Duodenal mucosa (tissue), 2 donors: ENCODE data around the gene SYNM.

Experiments used
- H3K27ac ChIP-seq: one replicate; pipeline ENCODE4 v1.7.0; 2013; ENCODE audit warnings: low read depth, low read length
- H3K27me3 ChIP-seq, 2 donors: one replicate each; pipeline ENCODE4 v1.7.0; 2013; ENCODE audit warnings: low read length in 2 of 2, control low read depth in 1 of 2; ENCODE audit not compliant: insufficient read depth in 2 of 2, control insufficient read depth in 1 of 2
- H3K36me3 ChIP-seq, 2 donors: one replicate each; pipeline ENCODE4 v1.7.0; 2013; ENCODE audit warnings: low read length in 2 of 2, control low read depth in 1 of 2; ENCODE audit not compliant: insufficient read depth in 2 of 2, control insufficient read depth in 1 of 2
- H3K4me1 ChIP-seq, 2 donors: one replicate each; pipeline ENCODE4 v1.7.0; 2013; ENCODE audit warnings: low read length in 2 of 2, control low read depth in 1 of 2; ENCODE audit not compliant: insufficient read depth in 2 of 2, control insufficient read depth in 1 of 2
- H3K4me3 ChIP-seq, 2 donors: one replicate each; pipeline ENCODE4 v1.7.0; 2013; ENCODE audit warnings: low read length in 2 of 2, low read depth in 1 of 2
- H3K9ac ChIP-seq, 2 donors: one replicate each; pipeline ENCODE4 v1.7.0; 2013; ENCODE audit warnings: low read length in 2 of 2, low read depth in 1 of 2
- H3K9me3 ChIP-seq, 2 donors: one replicate each; pipeline ENCODE4 v1.7.0; 2013; ENCODE audit warnings: low read length in 2 of 2, control low read depth in 1 of 2; ENCODE audit not compliant: control insufficient read depth in 1 of 2

The SYNM gene

DNA sequence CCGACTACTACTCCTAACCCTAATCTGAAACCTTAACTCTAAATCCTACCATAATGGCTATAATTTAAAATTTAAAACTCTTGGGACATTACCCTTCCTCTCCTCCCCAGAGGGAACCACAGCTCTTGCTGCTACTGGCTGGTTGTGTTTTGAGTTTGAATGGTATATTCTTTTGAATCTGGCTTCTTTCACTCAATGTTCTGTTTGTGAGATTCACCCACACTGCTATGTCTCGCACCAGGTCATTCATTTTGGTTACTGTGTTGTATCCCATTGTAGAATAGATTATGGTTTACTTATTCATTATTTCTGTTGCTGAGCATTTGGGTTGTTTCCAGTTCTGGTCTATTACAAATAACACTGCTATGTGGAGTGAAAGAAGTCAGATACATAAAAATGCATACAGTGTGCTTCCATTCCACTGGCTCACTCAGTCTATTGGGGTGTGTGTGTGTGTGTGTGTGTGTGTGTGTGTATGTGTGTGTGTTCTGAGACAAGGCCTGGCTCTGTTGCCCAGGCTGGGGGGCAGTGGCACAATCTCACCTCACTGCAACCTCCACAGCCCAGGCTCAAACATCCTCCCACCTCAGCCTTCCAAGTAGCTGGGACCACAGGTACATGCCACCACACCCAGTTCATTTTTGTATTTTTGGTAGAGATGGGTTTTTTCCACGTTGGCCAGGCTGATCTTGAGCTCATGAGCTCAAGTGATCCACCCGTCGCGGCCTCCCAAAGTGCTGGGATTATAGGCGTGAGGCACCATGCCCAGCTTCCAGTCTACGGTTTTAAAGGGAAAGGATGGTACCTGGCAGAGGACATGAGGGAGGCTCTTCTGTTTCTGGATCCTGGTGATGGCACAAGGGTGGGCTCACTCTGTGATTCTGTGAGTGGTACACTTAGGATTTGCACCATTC, 19.2 kb upstream of the SYNM start:
- Histone ChIP-seq H3K36me3 (no peaks in the 10 kb centered on the region), H3K27ac (no peak overlapping the region), H3K4me1 (no peaks in the 10 kb centered on the region), H3K4me3 (no peak overlapping the region), H3K27me3 (no peaks in the 10 kb centered on the region), H3K9ac (no peak overlapping the region), H3K9me3 (no peaks in the 10 kb centered on the region)

DNA sequence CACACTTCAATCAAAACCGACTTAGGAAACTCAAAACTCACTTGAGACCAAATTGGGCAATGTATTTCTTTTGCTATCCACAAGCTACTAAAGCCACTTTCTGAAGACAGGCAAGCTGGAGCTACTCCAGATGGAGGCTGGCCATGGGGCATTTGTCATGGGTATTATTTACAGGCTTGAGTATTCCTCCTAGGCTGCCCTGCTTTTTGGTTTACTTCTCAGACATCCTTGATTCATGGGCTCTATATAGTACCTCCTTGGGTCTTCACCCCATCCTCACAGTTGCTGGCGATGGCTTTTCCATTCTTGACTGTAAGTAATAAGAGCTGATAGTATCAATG, 18.6 kb upstream of the SYNM start:
- Histone ChIP-seq H3K4me1 (no peaks in the 10 kb centered on the region), H3K9me3 (no peaks in the 10 kb centered on the region), H3K36me3 (no peaks in the 10 kb centered on the region), H3K9ac (no peak overlapping the region), H3K27ac (no peak overlapping the region), H3K4me3 (no peak overlapping the region), H3K27me3 (no peaks in the 10 kb centered on the region)

DNA sequence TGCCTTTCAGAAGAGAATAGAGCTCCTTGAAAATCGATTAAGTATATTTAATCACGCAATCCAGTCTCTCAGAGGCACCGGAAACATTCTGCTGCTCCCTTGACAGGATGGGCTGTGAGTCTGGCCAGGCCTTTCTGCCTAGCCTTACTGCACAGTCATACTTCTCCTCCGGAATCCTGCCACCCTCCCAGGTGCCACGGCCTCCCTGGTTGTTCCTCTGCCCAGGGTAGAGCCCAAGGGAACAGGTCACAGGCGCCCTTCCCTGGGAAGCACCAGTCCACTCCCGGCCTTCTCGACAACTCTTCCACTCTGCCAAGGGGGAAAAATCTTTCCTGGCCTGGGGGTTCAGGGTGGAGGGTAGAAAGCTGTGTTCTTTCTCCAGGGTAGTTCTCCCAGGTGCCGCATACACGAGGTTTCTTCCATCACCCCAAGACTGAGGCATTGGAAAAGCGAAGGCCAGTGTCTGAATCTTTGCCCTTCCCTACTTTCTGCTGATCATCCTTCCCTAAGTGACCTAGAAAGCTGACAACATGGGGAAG, 17.4 kb upstream of the SYNM start:
- no peaks in the 10 kb centered on the region for H3K9me3 ChIP-seq
- no peak overlapping the region for H3K27ac ChIP-seq
- H3K36me3 ChIP-seq, result no peaks in the 10 kb centered on the region
- H3K4me3 ChIP-seq, result no peak overlapping the region
- H3K9ac ChIP-seq, result no peak overlapping the region
- H3K4me1 ChIP-seq, result no peaks in the 10 kb centered on the region
- no peaks in the 10 kb centered on the region for H3K27me3 ChIP-seq

DNA sequence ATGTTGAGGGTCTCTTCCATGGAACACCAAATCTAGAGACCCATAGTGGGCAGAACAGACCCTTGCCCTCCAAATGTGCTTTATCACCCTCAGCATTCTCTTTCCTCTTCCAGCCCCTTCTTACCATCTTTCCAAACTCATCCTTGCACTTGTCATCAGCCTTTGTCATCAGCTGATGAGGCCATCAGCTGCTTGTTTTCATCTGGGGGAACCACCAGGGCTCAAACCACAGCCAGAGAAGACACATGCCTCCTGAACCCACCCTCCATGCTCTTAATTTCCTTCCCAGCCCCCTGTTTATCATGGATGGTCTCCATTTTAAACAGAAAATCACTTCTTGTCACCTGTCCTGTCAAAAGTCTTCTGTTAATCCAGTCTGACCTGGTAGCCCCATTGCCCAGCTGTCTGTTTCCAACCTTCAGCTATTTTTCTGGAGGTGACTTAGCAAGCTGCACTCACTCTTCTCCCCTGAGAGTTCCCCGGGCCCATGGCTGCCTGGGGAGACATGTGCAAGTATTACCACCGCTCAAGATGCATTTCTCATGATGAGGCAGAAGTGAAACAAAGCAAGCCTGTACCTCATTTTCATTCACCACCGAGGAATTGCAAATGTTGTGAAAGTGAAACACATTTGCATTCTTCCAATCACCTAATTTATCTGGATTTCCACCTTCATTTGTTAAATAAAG, 14.7 kb upstream of the SYNM start:
- no peaks in the 10 kb centered on the region for H3K9me3 ChIP-seq
- H3K27me3 ChIP-seq, result no peaks in the 10 kb centered on the region
- H3K4me3 ChIP-seq, result no peak overlapping the region
- no peaks in the 10 kb centered on the region for H3K36me3 ChIP-seq
- H3K9ac ChIP-seq, result no peak overlapping the region
- no peak overlapping the region for H3K27ac ChIP-seq
- no peaks in the 10 kb centered on the region for H3K4me1 ChIP-seq

DNA sequence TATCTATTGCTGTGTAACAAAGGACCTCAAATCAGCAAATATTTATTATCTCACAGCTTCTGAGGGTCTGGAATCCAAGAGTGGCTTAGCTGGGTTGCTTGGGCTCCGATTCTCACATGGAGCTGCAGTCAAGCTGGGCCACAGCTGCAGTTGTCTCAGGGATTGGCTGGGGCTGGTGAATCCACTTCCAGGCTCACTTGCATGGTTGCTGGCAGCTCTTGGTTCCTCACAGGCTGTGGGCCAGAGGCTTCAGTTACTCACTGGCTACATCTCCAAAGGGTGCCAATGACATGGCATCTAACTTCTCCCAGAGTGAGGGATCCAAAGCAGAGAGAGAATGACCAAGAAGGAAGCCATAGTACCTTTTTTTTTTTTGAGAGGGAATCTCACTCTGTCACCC, 13.9 kb upstream of the SYNM start:
- Histone ChIP-seq H3K36me3 (no peaks in the 10 kb centered on the region), H3K27me3 (no peaks in the 10 kb centered on the region), H3K27ac (no peak overlapping the region), H3K4me1 (no peaks in the 10 kb centered on the region), H3K9me3 (no peaks in the 10 kb centered on the region), H3K9ac (no peak overlapping the region), H3K4me3 (no peak overlapping the region)

DNA sequence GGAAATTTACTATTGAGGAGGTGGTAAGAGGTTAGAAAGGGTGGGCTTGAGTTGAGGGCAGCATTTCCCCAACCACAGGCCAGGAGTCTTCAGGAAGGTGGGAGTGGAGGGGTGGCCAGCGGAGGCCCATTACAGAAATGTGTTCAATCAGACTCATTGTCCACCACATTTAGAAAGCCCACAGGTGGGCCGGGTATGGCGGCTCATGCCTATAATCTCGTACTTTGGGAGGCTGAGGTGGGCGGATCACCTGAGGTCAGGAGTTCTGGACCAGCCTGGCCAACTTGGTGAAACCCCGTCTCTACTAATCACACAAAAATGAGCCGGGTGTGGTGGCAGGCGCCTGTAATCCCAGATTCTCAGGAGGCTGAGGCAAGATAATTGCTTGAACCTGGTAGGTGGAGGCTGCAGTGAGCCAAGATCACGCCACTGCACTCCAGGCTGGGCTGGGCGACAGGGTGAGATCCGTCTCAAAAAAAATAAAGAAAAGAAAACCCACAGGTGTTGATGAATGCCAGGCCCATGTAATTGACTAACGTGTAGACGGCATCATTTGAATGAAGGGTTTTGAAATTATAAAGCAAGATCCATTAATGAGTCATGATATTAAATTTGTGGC, 12.2 kb upstream of the SYNM start:
- H3K36me3 ChIP-seq, result no peaks in the 10 kb centered on the region
- H3K4me3 ChIP-seq, result no peak overlapping the region
- H3K4me1 ChIP-seq, result no peaks in the 10 kb centered on the region
- peaks cover 0 to 4% of the 10 kb centered on the region in 2 donors for H3K27me3 ChIP-seq
- H3K9ac ChIP-seq, result no peak overlapping the region
- no peak overlapping the region for H3K27ac ChIP-seq
- no peaks in the 10 kb centered on the region for H3K9me3 ChIP-seq

DNA sequence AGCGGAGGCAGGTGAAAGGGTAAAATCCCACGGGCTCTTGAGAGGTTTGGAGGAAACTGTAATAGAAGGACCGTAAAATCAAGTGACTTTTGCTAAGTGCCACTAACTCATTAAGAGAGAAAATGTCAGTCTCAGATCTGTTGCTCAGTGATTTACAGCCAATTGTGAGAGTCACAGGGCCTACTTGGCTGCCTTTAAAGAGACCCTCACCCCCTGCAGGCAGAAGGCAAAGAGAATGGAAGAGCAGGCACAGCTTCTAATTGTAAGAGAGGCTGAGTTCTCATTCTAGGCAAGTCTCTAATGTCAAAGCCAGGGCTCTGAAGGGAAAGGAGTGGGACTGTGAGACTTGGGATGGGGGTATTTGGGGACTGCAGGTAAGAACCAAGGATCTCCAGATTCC, 9.3 kb upstream of the SYNM start:
- H3K4me3 ChIP-seq, result no peak overlapping the region
- no peak overlapping the region for H3K9ac ChIP-seq
- no peak overlapping the region for H3K27ac ChIP-seq
- H3K9me3 ChIP-seq, result no peaks in the 10 kb centered on the region
- peaks cover 15% of the 10 kb centered on the region in 2 donors for H3K27me3 ChIP-seq
- no peaks in the 10 kb centered on the region for H3K4me1 ChIP-seq
- no peaks in the 10 kb centered on the region for H3K36me3 ChIP-seq

DNA sequence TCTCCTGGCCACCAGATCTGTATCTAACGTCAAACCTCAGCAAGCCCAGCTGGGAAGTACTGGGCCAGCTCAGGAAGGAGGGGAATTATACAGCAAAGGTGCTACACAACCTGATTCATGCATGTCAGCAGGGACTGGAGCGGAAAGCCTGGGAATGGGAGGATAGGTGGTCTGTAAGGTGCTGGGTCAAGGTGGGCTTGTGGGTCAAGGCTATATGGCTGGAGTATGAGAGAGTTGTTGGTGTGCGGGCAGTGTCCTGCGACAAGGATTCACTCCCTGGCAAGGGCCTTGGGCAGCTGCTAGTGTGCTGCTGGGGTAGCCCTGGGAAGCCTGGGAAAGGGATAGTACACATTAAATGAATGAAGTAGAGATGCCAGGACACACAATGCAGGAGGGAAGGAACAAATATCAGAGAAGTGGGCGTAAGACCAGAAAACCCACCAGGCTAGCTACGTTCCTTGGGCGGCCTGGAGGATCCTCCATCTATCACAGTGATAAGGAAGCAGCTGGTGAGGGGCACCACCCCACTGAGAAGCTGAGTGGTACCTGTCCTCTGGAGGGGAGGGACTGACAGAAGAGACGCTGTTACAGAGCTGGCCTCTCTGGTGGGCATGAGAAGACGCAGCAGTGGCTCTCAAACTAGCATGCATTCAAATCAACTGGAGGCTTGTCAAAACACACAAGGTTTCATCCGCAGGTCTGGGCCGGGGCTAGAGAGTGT, 8.5 kb upstream of the SYNM start:
- no peak overlapping the region for H3K9ac ChIP-seq
- no peak overlapping the region for H3K4me3 ChIP-seq
- H3K27me3 ChIP-seq, result peaks cover 15% of the 10 kb centered on the region in 2 donors
- no peaks in the 10 kb centered on the region for H3K36me3 ChIP-seq
- H3K9me3 ChIP-seq, result no peaks in the 10 kb centered on the region
- H3K4me1 ChIP-seq, result no peaks in the 10 kb centered on the region
- no peak overlapping the region for H3K27ac ChIP-seq

DNA sequence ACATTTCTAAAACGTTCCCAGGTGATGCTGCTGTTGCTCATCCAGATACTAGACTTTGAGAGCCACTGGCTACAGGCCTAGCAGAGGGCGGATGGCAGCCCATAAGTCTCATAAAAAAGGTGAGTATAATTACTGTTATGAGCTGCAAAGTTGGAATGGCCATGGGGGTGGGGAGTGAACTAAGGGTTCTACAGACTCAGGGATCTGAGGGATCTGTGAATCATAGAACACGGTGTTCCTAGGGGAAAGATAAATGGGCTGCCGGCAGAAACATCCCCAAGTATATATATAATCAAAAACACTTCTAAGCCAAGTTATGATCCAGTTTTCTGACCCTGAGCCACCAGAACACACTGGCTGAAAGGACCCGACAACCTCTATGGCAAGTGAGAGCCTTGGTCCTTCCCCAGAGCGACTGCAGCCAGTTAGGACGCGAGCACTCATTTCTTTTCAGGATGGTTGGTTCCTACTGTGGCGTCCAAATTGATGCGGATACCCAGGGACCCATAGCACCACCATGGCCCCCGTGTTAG, 7.9 kb upstream of the SYNM start:
- Histone ChIP-seq H3K4me1 (no peaks in the 10 kb centered on the region), H3K27ac (no peak overlapping the region), H3K4me3 (no peak overlapping the region), H3K9me3 (no peaks in the 10 kb centered on the region), H3K27me3 (peaks cover 15 to 17% of the 10 kb centered on the region in 2 donors), H3K9ac (no peak overlapping the region), H3K36me3 (no peaks in the 10 kb centered on the region)
